ENCODE measurements around the gene TMEM37.

TMEM37 gene

GRCh38 chr2:119424284-119425118, 7.2 kb upstream of the TMEM37 start:
- TF ChIP-seq CTCF (IDR thresholded peaks at IDR 0.05; ENCODE audit: insufficient read depth, missing control alignments): no peak
- DNase-seq (ENCODE audit: insufficient read length, low spot score) (no peak), FAIRE-seq (no peak)

- DNase-seq (ENCODE audit: insufficient read length, low spot score) (no peak), FAIRE-seq (no peak)
- no peak for TF ChIP-seq CTCF (IDR thresholded peaks at IDR 0.05; ENCODE audit: insufficient read depth, missing control alignments)
These were observed 6.6 kb upstream of the TMEM37 start for GRCh38 chr2:119425119-119425405.

GRCh38 chr2:119425620-119426395, 5.8 kb upstream of the TMEM37 start:
- TF ChIP-seq CTCF (IDR thresholded peaks at IDR 0.05; ENCODE audit: insufficient read depth, missing control alignments): no peak
- FAIRE-seq (no peak), DNase-seq (ENCODE audit: insufficient read length, low spot score) (no peak)

- FAIRE-seq: no peak
- no peak for TF ChIP-seq CTCF (IDR thresholded peaks at IDR 0.05; ENCODE audit: insufficient read depth, missing control alignments)
- no peak for DNase-seq (ENCODE audit: insufficient read length, low spot score)
These were observed 5.3 kb upstream of the TMEM37 start for GRCh38 chr2:119426396-119426675.

GRCh38 chr2:119426801-119427395, 4.8 kb upstream of the TMEM37 start:
- no peak for FAIRE-seq
- no peak for TF ChIP-seq CTCF (IDR thresholded peaks at IDR 0.05; ENCODE audit: insufficient read depth, missing control alignments)
- DNase-seq (ENCODE audit: insufficient read length, low spot score): no peak

GRCh38 chr2:119427756-119428155, 3.9 kb upstream of the TMEM37 start:
- no peak for TF ChIP-seq CTCF (IDR thresholded peaks at IDR 0.05; ENCODE audit: insufficient read depth, missing control alignments)
- no peak for FAIRE-seq
- no peak for DNase-seq (ENCODE audit: insufficient read length, low spot score)

Measured in D721Med (cell line).